Right lobe of liver (tissue), 6 donors: ENCODE measurements around the gene GFI1. TPM values are rescaled to one million over a fixed set of nuclear protein-coding genes. Genes with fewer than 3 reads are reported as not detected.

Experiments used
- ATAC-seq, 4 donors: fragments of 200-7000 bp; cut with Tn5 transposase; one replicate each; pipeline ENCODE4 v1.9.1; 2020; ENCODE audit warnings: mild to moderate bottlenecking in 4 of 4, moderate library complexity in 4 of 4
- DNase-seq, 3 donors: peaks; one replicate each; pipeline ENCODE4 v3.0.0-alpha.2; 2020
- H3K27ac ChIP-seq, 3 donors: fragments of 200-600 bp; one replicate each; pipeline ENCODE4 v1.8.0; 2022
- H3K27me3 ChIP-seq, 2 donors: fragments of 200-600 bp; one replicate each; pipeline ENCODE4 v1.8.0; 2022
- H3K36me3 ChIP-seq, 4 donors: fragments of 200-600 bp; sonication (generic) in 1 of 4; one replicate each; pipeline versions ENCODE4 v1.5.1 to v1.8.0; 2017 to 2022; ENCODE audit warnings: control low read depth in 1 of 4
- H3K4me1 ChIP-seq, 4 donors: fragments of 200-600 bp; sonication (generic) in 1 of 4; one replicate each; pipeline versions ENCODE4 v1.5.1 to v1.8.0; 2017 to 2022; ENCODE audit warnings: control low read depth in 1 of 4
- H3K4me3 ChIP-seq, 3 donors: fragments of 200-600 bp; one replicate each; pipeline ENCODE4 v1.8.0; 2022
- H3K9me3 ChIP-seq, 4 donors: fragments of 200-600 bp; sonication (generic) in 1 of 4; one replicate each; pipeline versions ENCODE4 v1.5.1 to v1.8.0; 2017 to 2022; ENCODE audit warnings: control low read depth in 1 of 4
- POLR2A ChIP-seq: fragments of 450-650 bp; IDR thresholded peaks from one replicate; pipeline ENCODE4 v1.6.1; 2017; ENCODE audit warnings: antibody characterized with exemption, mild to moderate bottlenecking
- WGBS: methylation state at CpG from one replicate; pipeline ENCODE4 v1.1.6; 2018; ENCODE audit warnings: low coverage, low lambda C conversion rate; ENCODE audit not compliant: insufficient coverage; ENCODE audit errors: missing lambda C conversion rate; 5-methylcytosine and 5-hydroxymethylcytosine counted together
- intact Hi-C, 2 donors: fragments of 100-400 bp; cut with DNase I; formaldehyde crosslinking; loops; one replicate each; pipeline versions ENCODE4 v1.11.2 to v1.14.1; 2022
- total RNA-seq, 6 experiments: library from RNA; depleted of rRNA in 2 of 6; stranded (reverse); fragments of >200 nt in 2 of 6; fragmentation: NEBNext Ultra II Directional in 3 of 6; extraction: Animal tissue kit (Norgen Biotek cat#: 25700) in 3 of 6; gene quantifications; one replicate each; pipeline versions ENCODE4 v1.1.0 to v1.2.4, GENCODE V29; 2016 to 2023
- TF ChIP-seq, protein P1 (sequence below), 4 donors: fragments of 200-600 bp in 3 of 4; fragments of 450-650 bp in 1 of 4; IDR thresholded peaks; one replicate each; pipeline versions ENCODE4 v1.5.1 to v1.8.0; 2016 to 2022; ENCODE audit warnings: antibody characterized with exemption in 4 of 4, mild to moderate bottlenecking in 2 of 4
- donor health status: DM: no; HTN: yes; CAD: no.
- donor health status: DM: no; HTN: no; CAD: no.
- donor health status: DM: no; HTN: no; CAD: no.
- donor health status: DM: no; HTN: yes; CAD: no.
- donor health status: DM: no; HTN: yes; CAD: no.

Gene GFI1
- total RNA-seq, 6 experiments from 2014 or later = 0.12 to 0.80 (median 0.42) TPM

- DNase-seq (no peak), ATAC-seq (no peak)
- H3K9me3 ChIP-seq = no peaks in the 10 kb centered on the region
- no peaks in the 10 kb centered on the region for H3K27me3 ChIP-seq
- TF ChIP-seq, protein P1, sequence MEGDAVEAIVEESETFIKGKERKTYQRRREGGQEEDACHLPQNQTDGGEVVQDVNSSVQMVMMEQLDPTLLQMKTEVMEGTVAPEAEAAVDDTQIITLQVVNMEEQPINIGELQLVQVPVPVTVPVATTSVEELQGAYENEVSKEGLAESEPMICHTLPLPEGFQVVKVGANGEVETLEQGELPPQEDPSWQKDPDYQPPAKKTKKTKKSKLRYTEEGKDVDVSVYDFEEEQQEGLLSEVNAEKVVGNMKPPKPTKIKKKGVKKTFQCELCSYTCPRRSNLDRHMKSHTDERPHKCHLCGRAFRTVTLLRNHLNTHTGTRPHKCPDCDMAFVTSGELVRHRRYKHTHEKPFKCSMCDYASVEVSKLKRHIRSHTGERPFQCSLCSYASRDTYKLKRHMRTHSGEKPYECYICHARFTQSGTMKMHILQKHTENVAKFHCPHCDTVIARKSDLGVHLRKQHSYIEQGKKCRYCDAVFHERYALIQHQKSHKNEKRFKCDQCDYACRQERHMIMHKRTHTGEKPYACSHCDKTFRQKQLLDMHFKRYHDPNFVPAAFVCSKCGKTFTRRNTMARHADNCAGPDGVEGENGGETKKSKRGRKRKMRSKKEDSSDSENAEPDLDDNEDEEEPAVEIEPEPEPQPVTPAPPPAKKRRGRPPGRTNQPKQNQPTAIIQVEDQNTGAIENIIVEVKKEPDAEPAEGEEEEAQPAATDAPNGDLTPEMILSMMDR (IDR thresholded peaks at IDR 0.05) = no peak
- TF ChIP-seq POLR2A = no peak
- peaks cover 0 to 3% (median 0%) of the 10 kb centered on the region in 4 donors for H3K36me3 ChIP-seq
- intact Hi-C loops = no loop called here
- no peaks in the 10 kb centered on the region for H3K4me1 ChIP-seq
- no peak overlapping the region for H3K27ac ChIP-seq
- no peak overlapping the region for H3K4me3 ChIP-seq
- WGBS = 85% methylated on average over 1 of the region's 1 CpG
Observed at GRCh38 chr1:92516574-92516973, 29.8 kb upstream of the GFI1 start.

GRCh38 chr1:92515796-92516201 lies 29.1 kb upstream of the GFI1 start:
- Histone ChIP-seq H3K4me3 (no peak overlapping the region), H3K9me3 (no peaks in the 10 kb centered on the region), H3K27ac (no peak overlapping the region), H3K27me3 (no peaks in the 10 kb centered on the region), H3K36me3 (peaks cover 0 to 3% (median 0%) of the 10 kb centered on the region in 4 donors), H3K4me1 (no peaks in the 10 kb centered on the region)
- WGBS = 34% methylated on average over 2 of the region's 3 CpGs
- intact Hi-C loops = no loop called here
- ATAC-seq (no peak), DNase-seq (no peak)
- TF ChIP-seq POLR2A = no peak
- TF ChIP-seq, protein P1 (IDR thresholded peaks at IDR 0.05) = no peak

- intact Hi-C loops = no loop called here
- no peak for TF ChIP-seq POLR2A
- TF ChIP-seq, protein P1 (IDR thresholded peaks at IDR 0.05) = no peak
- DNase-seq (no peak), ATAC-seq (no peak)
- H3K36me3 ChIP-seq = peaks cover 0 to 3% (median 0%) of the 10 kb centered on the region in 4 donors
- H3K9me3 ChIP-seq = no peaks in the 10 kb centered on the region
- H3K27me3 ChIP-seq = no peaks in the 10 kb centered on the region
- no peak overlapping the region for H3K4me3 ChIP-seq
- no peaks in the 10 kb centered on the region for H3K4me1 ChIP-seq
- no peak overlapping the region for H3K27ac ChIP-seq
- 94% methylated on average over 4 of the region's 4 CpGs for whole genome bisulfite sequencing
Observed at GRCh38 chr1:92511541-92511940, 24.8 kb upstream of the GFI1 start.

DNA sequence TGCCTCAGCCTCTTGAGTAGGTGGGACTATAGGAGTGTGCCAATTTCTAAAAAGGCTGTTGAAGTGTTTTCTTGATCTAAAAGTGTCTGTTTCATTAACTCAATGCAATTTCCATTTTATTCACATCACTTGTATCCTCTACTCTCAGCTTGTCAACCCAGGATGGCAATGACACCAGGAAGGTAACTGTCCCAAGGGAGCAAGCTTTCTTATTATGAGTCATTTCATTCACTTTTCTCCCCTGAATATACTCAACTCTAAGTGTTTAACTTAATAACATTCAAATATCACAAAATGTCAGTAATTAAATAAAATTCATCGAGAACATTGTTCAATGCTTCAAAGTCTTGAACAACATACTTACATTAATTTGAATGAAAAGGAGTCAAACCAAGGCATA lies 22.9 kb upstream of the GFI1 start:
- Histone ChIP-seq H3K9me3 (no peaks in the 10 kb centered on the region), H3K27me3 (no peaks in the 10 kb centered on the region), H3K36me3 (peaks cover 0 to 3% (median 0%) of the 10 kb centered on the region in 4 donors), H3K4me1 (peaks cover 0 to 12% (median 0%) of the 10 kb centered on the region in 4 donors), H3K4me3 (no peak overlapping the region), H3K27ac (no peak overlapping the region)
- DNase-seq (no peak), ATAC-seq (no peak)
- WGBS = 92% methylated on average over 1 of the region's 1 CpG
- no peak for TF ChIP-seq POLR2A
- TF ChIP-seq, protein P1 (IDR thresholded peaks at IDR 0.05) = no peak
- intact Hi-C loops = no loop called here
